NCI-H1694 treated with DMSO at 0.1 percent for 48 hours (cell line): ENCODE measurements around the gene FAM3B.
"Not testable (repeated sequence)": the region's sequence is repeated elsewhere in the genome, so short reads cannot be mapped to it uniquely, and the experiment has no call there.

ENCODE experiments used
- DNase-seq: peaks from one replicate; lab custom pipeline; 2025; lab: John Stamatoyannopoulos, UW

Gene FAM3B

GRCh38 chr21:41350436-41351155 lies 34.0 kb downstream of the FAM3B start:
- no peak for DNase-seq

DNA sequence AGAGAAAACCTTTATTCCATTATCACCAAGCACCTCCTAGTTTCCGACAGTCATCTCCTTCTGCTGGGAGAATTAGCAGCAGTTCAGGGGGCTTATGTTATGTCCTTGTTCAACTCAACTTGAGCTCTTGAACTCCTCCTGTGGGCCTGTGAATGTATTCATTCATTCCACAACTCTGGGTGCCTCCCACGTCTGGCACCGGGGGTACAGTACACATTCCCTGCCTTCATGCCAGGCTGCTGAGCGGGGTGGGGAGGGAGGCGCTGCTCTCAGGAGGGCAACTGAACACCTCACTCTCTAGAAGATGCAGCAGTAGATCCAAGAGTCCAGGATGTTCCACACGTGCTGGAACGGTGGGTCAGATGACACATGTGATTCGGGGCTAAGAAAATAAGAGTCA lies 40.9 kb downstream of the FAM3B start:
- no peak for DNase-seq

DNA sequence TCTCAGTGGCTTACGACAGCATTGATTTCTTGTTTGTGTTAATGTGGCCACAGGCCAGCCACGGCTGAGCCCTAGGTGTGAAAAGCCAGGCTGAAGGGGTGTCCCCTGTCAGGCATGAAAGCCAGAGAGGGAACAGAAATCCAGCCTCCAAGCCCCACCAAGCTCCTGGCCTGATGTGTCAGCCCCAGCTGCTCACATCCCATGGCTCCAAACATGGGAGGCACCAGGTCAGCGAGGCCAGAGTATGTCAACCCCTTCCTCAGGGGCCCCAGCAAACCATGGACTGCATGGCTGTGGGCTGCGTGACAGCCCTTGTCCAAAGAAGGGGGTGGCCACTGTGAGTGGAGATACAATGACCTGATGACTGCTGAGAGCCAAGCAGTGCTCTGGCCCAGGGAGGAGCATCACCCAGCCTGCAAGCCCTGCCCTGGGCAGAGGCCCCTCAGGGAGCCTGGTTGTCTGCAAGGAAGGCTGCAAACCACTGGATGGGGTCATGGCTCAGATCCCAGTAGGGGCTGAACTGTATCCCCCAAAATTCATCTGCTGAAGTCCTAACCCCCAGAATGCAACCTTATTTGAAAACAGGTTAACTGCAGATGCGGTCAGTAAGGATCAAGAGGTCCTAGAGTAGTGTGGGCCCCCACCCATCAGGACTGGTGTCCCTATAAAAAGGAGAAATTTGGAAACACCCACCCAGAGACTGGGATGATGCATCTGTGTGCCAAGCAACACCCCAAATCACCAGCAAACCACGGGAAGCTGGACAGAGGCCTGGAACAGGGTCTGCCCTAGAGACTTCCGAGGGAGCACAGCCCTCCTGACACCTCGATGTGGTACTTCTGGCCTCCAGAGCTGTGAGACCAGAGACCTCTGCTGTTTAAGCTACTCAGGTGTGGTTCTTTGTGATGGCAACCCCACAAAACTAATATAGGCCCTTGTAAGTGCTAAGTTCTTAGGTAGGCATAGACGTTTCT lies 41.9 kb downstream of the FAM3B start:
- no peak for DNase-seq

DNA sequence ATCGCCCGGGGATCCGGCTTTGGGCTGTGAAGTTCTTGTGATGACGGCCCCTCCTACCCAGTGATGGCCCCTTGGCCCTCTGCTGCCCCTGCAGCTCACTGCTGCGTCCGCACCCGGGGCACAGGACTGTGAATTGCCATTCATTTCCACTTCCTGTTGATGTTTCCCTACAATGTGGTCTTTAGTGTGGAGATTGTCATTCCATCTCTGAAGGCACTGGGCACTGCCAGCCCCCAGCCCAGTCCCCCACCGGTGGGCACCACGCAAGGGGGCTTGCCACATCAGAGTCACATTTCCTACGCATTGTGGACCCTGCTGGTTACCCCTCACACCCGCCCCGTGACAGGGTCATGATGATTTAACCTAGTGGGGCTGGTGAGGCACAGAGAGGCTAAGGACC lies 42.7 kb downstream of the FAM3B start:
- DNase-seq = no peak

DNA sequence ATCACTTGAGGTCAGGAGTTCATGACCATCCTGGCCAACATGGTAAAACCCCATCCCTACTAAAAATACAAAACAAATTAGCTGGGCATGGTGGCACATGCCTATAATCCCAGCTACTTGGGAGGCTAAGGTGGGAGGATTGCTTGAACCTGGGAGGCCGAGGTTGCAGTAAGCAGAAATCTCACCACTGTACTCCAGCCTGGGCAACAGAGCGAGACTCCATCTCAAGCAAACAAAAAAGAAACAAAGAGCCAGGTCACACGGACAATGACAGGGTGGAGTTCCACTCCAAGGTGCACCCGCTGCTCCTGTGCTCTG lies 43.1 kb downstream of the FAM3B start:
- DNase-seq = not testable (repeated sequence)

DNA sequence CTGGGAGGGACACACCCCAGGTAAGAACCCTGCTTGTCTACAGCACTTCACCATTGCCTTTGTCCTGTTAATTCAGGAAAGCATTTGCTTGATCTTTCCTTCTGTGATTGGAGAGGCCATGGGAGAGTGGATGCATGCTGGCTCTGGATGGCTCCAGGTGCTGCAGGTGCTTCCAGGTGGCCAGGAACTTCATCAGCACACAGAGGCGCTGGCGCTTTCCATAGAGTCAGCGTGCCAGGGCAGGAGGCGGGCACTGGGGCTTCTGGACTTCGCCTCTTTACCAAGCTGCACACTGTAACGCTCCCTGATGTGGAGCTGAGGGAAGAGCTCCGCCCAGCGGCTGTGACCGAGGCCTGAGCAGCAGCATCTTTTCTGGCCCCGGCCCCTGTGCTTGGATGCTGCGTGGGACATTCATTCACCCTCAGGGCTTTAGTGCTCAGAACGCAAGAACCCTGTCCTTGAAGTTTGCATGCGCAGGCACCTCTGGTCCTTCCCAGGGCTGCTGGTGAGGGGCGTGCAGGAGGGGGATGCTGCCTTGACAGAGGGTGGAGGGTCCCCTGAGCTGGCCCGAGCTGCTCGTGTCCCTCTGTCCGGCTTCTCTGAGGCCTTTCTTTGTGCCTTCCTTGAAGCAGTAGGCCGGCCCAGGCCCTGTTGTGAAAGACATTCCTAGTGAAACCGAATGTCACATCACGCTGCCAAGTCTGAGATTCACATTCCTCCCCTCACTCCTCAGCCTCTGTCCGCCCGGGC lies 43.6 kb downstream of the FAM3B start:
- DNase-seq = no peak

DNA sequence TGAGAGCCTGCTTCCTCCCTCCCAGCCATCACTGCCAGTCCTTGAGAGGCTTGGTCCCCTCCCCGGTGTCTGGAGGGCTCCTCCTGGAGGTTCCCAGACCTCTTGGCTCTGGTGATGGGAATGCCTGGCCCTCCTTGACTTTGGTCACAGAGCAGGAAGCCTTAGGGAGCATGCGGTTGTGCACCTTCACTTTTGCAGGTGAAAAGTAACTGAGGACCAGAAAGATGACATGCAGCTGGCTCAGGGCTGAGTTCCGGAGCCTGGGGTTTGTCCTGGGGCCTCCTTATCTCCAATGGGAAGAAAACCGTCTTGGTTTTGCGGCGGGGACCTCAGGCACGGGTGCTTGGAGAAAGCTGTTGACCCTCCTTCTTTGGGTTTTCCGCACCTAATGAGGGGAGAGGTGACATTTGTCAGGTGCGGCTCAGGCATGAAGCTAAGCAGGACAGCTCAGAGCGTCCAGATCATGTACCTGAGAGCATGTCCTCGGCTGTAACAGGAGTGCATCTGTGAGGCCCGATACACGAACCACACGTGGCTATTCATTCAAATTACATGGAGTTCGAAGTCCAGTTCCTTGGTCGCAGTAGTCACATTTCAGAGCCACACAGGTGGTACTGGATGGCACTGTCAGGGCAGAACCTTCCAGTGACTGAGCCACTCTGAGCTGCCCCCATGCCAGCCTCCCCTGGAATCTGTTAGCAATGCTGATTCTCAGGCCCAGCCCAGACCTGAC lies 44.6 kb downstream of the FAM3B start:
- DNase-seq = no peak

DNA sequence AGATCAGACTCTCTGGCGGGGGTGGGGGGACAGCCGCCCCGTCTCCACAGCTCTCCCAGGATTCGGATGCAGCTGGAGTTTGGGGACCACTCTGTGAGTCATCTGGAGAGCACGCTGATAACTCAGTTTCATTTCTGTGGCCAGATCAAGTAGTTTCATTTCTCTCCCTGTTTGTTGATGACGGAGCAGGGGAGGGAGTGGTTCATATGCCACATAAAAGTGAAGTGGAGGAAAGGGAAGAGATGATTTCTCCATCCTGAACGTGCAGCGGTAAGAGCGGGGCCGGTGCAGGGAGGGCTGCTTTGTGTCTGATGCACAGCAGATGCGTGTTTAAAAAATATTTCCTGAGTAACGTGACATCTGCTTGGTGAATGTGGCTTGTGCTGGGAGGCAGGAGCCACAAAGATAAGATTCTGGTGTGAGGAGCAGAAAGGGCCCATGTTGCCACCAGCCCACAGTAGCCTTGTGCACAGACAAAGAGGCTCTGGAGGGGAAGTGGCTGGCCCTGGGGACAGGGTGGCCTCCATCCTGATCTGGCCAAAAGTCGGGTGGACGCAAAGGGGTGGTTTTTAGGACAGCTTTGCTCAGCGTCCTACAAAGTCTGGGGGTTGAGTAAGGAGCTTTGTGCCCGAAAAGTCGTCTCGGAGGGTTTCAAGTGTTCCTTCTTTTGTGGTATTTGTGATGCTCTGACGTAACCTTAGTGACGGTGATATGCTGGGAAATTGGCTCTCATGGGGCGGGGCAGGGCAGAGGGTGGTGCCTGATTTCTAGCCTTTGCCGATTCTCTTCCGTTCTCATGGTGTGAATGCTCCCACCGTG lies 45.4 kb downstream of the FAM3B start, which contains the start of gene MX2:
Gene MX2 (plus strand): TSS at position 242 of the 819 bp plus-strand sequence. CDS start 14,880 bp downstream, outside the sequence.
- DNase-seq = no peak

GRCh38 chr21:41362605-41363369 lies 46.2 kb downstream of the FAM3B start:
- DNase-seq = no peak

DNA sequence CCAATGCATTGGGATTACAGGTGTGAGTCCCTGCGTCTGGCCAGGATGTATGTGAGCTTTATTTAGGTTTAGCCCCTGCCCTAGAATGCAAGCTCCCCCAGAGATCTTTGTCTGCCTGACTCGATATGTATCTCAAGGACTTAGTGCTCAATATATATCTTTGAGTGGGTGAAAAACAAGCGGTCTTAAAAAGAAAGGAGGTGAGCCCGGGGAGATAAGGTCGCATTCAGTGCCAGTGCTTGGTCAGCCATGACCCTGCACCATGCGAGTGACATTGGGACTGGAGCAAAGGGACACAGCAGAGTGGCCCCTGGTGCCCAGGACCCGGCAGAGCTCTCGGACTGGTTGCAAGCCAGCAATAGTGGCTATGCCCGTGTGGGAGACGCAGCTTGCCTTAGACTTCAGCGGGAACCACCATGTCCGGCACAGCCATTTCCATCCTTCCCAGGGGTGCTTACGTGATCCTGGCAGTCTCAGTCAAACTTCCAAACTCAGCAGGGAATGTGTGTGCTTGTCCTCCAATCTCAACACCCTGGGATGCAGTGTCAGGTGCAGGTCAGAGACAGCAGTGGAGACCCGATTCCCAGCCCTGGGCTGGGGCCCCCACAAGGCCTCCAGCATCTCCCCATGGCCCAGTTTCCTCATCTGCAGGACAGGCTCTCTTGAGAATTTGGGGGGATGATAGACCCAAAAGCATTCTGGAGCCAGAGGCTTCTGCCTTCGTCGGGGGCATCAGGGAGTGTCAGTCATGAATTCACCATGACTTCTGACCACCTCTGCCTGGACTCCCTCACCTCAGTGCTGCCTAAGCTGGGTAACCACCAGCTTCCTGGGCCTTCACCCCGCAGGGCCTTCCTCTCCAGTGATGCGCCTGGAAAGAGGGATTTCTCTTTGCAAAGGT lies 47.0 kb downstream of the FAM3B start:
- DNase-seq = no peak

- DNase-seq = no peak
Measured at GRCh38 chr21:41364308-41364707, 47.7 kb downstream of the FAM3B start.

DNA sequence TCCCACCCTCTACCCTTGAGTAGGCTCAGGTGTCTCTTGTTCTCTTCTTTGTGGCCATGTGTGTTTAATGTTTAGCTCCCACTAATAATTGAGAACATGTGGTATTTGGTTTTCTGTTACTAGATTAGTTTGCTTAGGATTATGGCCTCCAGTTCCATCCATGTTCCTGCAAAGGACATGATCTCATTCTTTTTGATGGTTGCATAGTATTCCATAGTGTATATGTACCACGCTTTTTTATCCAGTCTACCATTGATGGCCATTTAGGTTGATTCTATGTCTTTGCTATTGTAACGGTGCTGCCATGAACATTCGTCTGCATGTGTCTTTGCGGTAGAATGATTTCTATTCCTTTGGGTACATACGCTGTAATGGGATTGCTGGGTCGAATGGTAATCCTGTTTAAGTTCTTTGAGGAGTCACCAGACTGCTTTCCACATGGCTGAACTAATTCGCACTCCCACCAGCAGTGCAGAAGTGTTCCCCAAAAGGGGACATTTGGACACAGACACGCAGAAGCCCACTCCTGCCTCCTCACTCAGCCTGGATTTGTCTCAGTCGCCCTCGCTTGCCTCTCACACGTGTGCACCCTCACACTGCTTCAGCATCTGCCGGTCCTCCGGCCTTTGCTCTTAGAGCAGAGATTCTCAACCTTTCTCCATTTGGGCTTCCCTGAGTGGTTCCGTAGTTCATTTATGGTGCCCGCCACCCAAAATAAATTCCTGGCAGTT lies 48.9 kb downstream of the FAM3B start:
- no peak for DNase-seq

DNA sequence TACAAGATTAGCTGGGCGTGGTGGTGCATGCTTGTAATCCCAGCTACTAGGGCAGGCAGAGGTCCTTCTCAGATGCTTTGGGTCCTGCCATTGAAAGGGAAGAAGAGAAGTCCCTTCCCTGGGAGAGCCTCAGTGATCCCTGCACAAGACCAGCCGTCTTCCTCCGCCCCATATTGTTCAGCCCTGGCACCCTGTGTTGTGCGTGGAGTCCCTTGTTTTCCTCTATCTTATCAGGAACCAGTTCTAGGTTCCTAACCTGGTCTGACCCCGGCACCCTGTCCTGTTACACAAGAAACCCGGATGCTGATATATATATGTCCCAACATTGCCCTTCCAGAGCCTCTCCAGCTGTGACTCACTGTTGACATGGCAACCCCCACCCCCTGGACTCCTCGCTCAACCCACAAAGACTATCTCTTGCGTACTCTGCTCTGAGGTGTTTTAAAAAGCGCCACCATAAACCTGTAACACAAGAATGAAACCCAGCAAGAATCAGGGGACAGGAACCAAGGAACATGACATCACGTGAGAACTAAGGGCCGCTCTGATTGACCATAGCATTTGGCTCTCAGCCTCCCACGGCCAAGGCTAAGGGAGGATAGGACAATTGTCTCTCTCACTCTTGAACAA lies 50.0 kb downstream of the FAM3B start:
- DNase-seq = no peak

- no peak for DNase-seq
Measured at GRCh38 chr21:41367301-41367944, 50.8 kb downstream of the FAM3B start.

GRCh38 chr21:41367945-41368734 lies 51.5 kb downstream of the FAM3B start:
- DNase-seq = no peak

- no peak for DNase-seq
Measured at GRCh38 chr21:41368735-41369104, 52.1 kb downstream of the FAM3B start.
